Caco-2 (cell line): ENCODE measurements around the gene CFAP126. TPM values are rescaled to one million over a fixed set of nuclear protein-coding genes. Genes with fewer than 3 reads are reported as not detected.
"Not testable (repeated sequence)": the region's sequence is repeated elsewhere in the genome, so short reads cannot be mapped to it uniquely, and the experiment has no call there.

Experiments
- BruUV-seq: library from RNA; stranded (reverse); fragments of 400-500 nt; replicated peaks from 2 replicates; lab custom pipeline; 2021; lab: Mats Ljungman, UMichigan
- CTCF ChIA-PET: fragments of 300-600 bp; sonication (Branson Sonifier 250); formaldehyde crosslinking; loops from one replicate; lab custom pipeline; 2022; ENCODE audit warnings: antibody characterized with exemption; lab: Charles Lee
- POLR2A ChIA-PET: fragments of 300-600 bp; sonication (Branson Sonifier 250); formaldehyde crosslinking; loops from one replicate; lab custom pipeline; 2022; ENCODE audit warnings: antibody characterized with exemption; lab: Charles Lee
- DNase-seq, 2 experiments: peaks; one replicate each; pipeline versions ENCODE4 v3.0.0 to v3.0.0-alpha.2; 2020 to 2022
- H3K27me3 ChIP-seq: replicated peaks from 2 replicates; pipeline ENCODE4 v1.6.0; 2011; ENCODE audit warnings: low read length; ENCODE audit not compliant: control insufficient read depth, insufficient read depth
- H3K36me3 ChIP-seq: 2 replicates; pipeline ENCODE4 v1.5.1; 2011; ENCODE audit warnings: low read length; ENCODE audit not compliant: control insufficient read depth, insufficient read depth
- H3K4me1 ChIP-seq: fragments of 250-450 bp; sonication (Bioruptor Pico); 2 replicates; pipeline ENCODE4 v1.5.1; 2020; ENCODE audit warnings: mild to moderate bottlenecking
- H3K4me3 ChIP-seq: 2 replicates; pipeline ENCODE4 v1.5.1; 2011; ENCODE audit warnings: low read depth, mild to moderate bottlenecking, control low read depth, low read length
- H3K9me3 ChIP-seq: fragments of 250-450 bp; sonication (Bioruptor Pico); 2 replicates; pipeline ENCODE4 v1.5.1; 2020; ENCODE audit warnings: mild to moderate bottlenecking, moderate library complexity
- H3K27ac Mint-ChIP-seq: one replicate; pipeline ENCODE4 v1.8.0; 2022; ENCODE audit warnings: mixed read lengths; ENCODE audit not compliant: unreplicated experiment
- H3K27me3 Mint-ChIP-seq: one replicate; pipeline ENCODE4 v1.8.0; 2022; ENCODE audit warnings: mixed read lengths; ENCODE audit not compliant: insufficient read depth, unreplicated experiment
- H3K36me3 Mint-ChIP-seq: one replicate; pipeline ENCODE4 v1.8.0; 2022; ENCODE audit warnings: mild to moderate bottlenecking, mixed read lengths; ENCODE audit not compliant: insufficient read depth, unreplicated experiment
- H3K4me1 Mint-ChIP-seq: one replicate; pipeline ENCODE4 v1.8.0; 2022; ENCODE audit warnings: low read depth, mixed read lengths; ENCODE audit not compliant: unreplicated experiment
- H3K4me3 Mint-ChIP-seq: one replicate; pipeline ENCODE4 v1.8.0; 2022; ENCODE audit warnings: mild to moderate bottlenecking, moderate library complexity, mixed read lengths; ENCODE audit not compliant: unreplicated experiment
- H3K9me3 Mint-ChIP-seq: one replicate; pipeline ENCODE4 v1.8.0; 2022; ENCODE audit warnings: mixed read lengths; ENCODE audit not compliant: unreplicated experiment
- CTCF ChIP-seq, 2 experiments: fragments of 200-600 bp in 1 of 2; IDR thresholded peaks; 1 replicate in 1 of 2; 2 replicates in 1 of 2; pipeline versions ENCODE4 v1.5.1 to v1.8.0; 2011 to 2022; ENCODE audit warnings: antibody characterized with exemption in 1 of 2, control low read depth in 1 of 2, inconsistent platforms in 1 of 2, low read depth in 1 of 2, low read length in 1 of 2, mild to moderate bottlenecking in 1 of 2, moderate library complexity in 1 of 2; ENCODE audit not compliant: insufficient read depth in 1 of 2, severe bottlenecking in 1 of 2, unreplicated experiment in 1 of 2
- intact Hi-C: fragments of 100-400 bp; cut with micrococcal nuclease; formaldehyde crosslinking; loops from one replicate; pipeline ENCODE4 v1.10.0; 2022; ENCODE audit not compliant: unreplicated experiment
- total RNA-seq: library from RNA; stranded (reverse); gene quantifications from 2 replicates; pipeline ENCODE4 v1.2.3, GENCODE V29; 2022

CFAP126 gene
- total RNA-seq, 1 experiment from 2014 or later = not detected

DNA sequence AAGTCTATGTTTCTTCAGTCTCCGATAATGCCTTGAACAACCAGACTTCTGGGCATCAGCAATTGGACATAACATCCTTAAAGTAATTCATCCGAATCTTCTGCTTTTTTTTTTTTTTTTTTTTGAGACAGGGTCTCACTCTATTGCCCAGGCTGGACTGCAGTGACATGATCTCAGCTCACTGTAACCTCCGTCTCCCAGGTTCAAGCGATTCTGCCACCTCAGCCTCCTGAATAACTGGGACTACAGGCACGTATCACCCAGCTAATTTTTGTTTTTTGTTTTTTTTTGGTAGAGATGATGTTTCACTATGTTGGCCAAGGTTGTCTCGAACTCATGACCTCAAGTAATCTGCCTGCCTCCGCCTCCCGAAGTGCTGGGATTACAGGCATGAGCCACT is 23.9 kb upstream of the CFAP126 start:
- no peak overlapping the region for H3K27ac Mint-ChIP-seq
- intact Hi-C loops = loop anchor here (10.0 kb wide), 1 partner anchor 53 kb away; no protein-coding TSS in a partner anchor
- CTCF ChIA-PET = interaction anchor here (0.7 kb wide), 1 partner anchor 168 kb away, joined by 6 read pairs; no protein-coding TSS in a partner anchor

DNA sequence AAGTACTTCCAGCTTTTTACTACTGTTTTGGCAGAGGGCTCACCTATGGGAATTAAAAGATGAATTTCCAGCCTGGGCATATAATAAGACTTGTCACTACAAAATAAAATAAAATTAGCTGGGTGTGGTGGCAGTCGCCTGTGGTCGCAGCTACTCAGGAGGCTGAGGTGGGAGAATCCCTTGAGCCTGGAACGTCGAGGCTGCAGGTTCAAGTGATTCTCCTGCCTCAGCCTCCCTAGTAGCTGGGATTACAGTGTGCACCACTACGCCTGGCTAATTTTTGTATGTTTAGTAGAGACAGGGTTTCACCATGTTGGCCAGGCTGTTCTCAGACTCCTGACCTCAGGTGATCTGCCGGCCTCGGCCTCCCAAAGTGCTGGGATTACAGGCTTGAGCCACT is 23.5 kb upstream of the CFAP126 start:
- H3K9me3 Mint-ChIP-seq, BruUV-seq, H3K27me3 ChIP-seq, H3K9me3 ChIP-seq, POLR2A ChIA-PET, H3K27me3 Mint-ChIP-seq, DNase-seq, H3K36me3 ChIP-seq, H3K4me1 ChIP-seq, H3K4me3 ChIP-seq, H3K36me3 Mint-ChIP-seq, H3K27ac Mint-ChIP-seq, H3K4me1 Mint-ChIP-seq: not testable (repeated sequence)
- intact Hi-C loops = loop anchor here (10.0 kb wide), 1 partner anchor 54 kb away; no protein-coding TSS in a partner anchor
- CTCF ChIA-PET = interaction anchor here (0.7 kb wide), 1 partner anchor 167 kb away, joined by 6 read pairs; no protein-coding TSS in a partner anchor
- H3K4me3 Mint-ChIP-seq = peak overlapping the region; percentile 97

More for the DNA sequence above, 23.9 kb upstream of the CFAP126 start:
- H3K27me3 Mint-ChIP-seq = no peaks in the 10 kb centered on the region
- peaks cover 6% of the 10 kb centered on the region for H3K36me3 Mint-ChIP-seq
- Histone ChIP-seq H3K27me3 (no peaks in the 10 kb centered on the region), H3K9me3 (no peaks in the 10 kb centered on the region), H3K4me3 (no peak overlapping the region), H3K36me3 (no peaks in the 10 kb centered on the region), H3K4me1 (peaks cover 4% of the 10 kb centered on the region; the same call in 1 of the 2 replicates)
- TF ChIP-seq CTCF (IDR thresholded peaks at IDR 0.05; ENCODE audit: insufficient read depth in 1 of 2, low read depth in 1 of 2, low read length in 1 of 2, severe bottlenecking in 1 of 2, unreplicated experiment in 1 of 2) = no peak
- no peaks in the 10 kb centered on the region for H3K9me3 Mint-ChIP-seq
- H3K4me3 Mint-ChIP-seq = no peak overlapping the region
- H3K4me1 Mint-ChIP-seq = peaks cover 8% of the 10 kb centered on the region
- BruUV-seq = no TSS peak
- POLR2A ChIA-PET = no interaction called here
- no peak for DNase-seq

DNA sequence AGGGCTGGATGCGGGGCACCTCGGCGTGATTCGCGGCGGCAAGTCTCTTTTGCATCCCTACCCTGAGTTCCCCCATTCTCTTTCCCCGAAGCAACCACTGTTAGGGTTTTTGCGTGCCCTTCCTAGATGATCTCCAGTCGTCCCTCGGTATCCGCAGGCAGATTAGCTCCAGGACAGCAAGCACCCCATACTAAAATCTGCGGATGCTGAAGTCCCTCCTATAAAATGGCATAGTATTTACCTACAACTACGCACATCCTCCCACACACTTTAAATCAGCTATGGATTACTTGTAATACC is 22.8 kb upstream of the CFAP126 start:
- Mint-ChIP-seq H3K27ac (peak overlapping the region; percentile 96), H3K36me3 (peaks cover 6% of the 10 kb centered on the region), H3K9me3 (no peaks in the 10 kb centered on the region), H3K4me3 (peak overlapping the region; percentile 97), H3K27me3 (no peaks in the 10 kb centered on the region), H3K4me1 (peaks cover 8% of the 10 kb centered on the region)
- CTCF ChIA-PET = interaction anchor here (1.1 kb wide), 1 partner anchor 167 kb away, joined by 4 read pairs; the partner anchor contains the start of gene APOA2
- TF ChIP-seq CTCF (IDR thresholded peaks at IDR 0.05; ENCODE audit: insufficient read depth in 1 of 2, low read depth in 1 of 2, low read length in 1 of 2, severe bottlenecking in 1 of 2, unreplicated experiment in 1 of 2) = no peak
- POLR2A ChIA-PET = no interaction called here
- Histone ChIP-seq H3K9me3 (no peaks in the 10 kb centered on the region), H3K4me3 (peak overlapping the region; percentile 90), H3K36me3 (no peaks in the 10 kb centered on the region), H3K4me1 (peaks cover 4% of the 10 kb centered on the region; the same call in 1 of the 2 replicates), H3K27me3 (no peaks in the 10 kb centered on the region)
- TSS peak; percentile 81 for BruUV-seq
- intact Hi-C loops = loop anchor here (1.0 to 10.0 kb wide), 2 partner anchors 9 to 54 kb away; no protein-coding TSS in a partner anchor
- no peak for DNase-seq
